Bone marrow (tissue), 2 donors: ENCODE measurements around the gene EPHB6.

Experiments used
- DNase-seq, 2 donors: peaks; one replicate each; lab custom pipeline; 2025; lab: John Stamatoyannopoulos, UW

Gene EPHB6

GRCh38 chr7:142866361-142867096 is 11.7 kb downstream of the EPHB6 start:
- DNase-seq = no peak

- DNase-seq = no peak
Measured at GRCh38 chr7:142867097-142867378, 12.2 kb downstream of the EPHB6 start.

DNA sequence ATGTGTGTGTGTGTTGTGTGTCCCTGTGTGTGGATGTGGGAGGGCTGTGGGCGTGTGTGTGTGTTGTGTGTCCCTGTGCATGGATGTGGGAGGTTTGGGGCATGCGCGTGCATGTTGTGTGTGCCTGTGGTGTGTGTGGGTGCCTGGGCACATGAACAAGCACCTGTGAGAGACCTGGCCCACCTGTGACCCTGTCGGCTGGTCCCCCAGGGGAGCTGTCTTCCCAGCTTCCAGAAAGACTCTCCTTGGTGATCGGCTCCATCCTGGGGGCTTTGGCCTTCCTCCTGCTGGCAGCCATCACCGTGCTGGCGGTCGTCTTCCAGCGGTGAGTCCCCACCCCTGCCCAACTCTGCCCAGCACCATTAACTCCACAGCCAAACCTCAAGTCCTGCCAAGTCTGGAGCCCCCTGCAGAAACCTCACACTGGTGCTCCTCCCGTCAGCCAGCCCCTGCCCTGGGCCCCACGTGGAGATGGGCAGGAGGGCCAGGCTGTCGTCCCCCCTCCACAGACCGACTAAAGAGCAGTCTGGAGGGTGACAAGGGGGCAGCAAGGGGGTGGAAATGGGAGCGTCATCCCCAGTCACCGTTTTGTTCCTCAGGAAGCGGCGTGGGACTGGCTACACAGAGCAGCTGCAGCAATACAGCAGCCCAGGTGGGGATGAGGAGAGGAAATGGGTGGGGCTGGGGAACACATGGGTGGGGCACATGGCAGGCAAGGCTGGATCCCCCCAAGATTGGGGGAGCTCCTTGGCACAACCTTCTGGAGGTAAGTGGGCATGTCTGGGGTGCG is 12.7 kb downstream of the EPHB6 start:
- no peak for DNase-seq

DNA sequence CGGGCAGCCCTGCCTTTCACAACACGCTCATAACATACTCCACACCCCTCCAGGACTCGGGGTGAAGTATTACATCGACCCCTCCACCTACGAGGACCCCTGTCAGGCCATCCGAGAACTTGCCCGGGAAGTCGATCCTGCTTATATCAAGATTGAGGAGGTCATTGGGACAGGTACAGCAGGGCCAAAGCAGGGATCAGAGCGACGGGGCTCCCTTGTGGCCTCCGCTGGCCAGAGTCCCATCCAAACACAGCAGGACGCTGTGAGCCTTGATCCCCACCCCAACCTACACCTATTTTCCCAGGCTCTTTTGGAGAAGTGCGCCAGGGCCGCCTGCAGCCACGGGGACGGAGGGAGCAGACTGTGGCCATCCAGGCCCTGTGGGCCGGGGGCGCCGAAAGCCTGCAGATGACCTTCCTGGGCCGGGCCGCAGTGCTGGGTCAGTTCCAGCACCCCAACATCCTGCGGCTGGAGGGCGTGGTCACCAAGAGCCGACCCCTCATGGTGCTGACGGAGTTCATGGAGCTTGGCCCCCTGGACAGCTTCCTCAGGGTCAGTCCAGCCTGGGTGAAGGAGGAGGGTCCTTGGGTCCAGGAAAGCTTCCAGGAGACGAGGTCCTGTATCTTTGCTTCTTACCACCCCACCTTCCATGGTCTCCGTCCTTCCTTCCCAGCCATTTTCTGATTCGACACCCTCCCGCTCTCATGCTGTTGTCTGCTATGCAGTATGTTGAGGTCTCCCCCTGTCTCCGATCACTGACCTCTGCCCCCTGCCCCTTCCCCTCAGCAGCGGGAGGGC is 13.5 kb downstream of the EPHB6 start:
- DNase-seq = no peak

DNA sequence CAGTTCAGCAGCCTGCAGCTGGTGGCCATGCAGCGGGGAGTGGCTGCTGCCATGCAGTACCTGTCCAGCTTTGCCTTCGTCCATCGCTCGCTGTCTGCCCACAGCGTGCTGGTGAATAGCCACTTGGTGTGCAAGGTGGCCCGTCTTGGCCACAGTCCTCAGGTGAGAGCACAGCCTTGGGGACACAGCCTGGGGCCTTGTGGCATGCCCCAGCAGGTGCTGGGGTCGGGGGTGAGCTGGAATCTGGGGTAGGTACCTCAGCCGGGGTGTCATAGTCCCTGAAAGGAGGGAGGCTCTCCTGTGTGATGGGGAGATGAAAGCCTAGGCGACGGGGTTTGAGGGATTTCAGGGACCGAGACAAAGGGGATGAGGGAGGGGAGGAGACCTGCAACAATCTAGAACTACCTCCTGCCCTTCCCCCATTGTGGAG is 14.1 kb downstream of the EPHB6 start:
- DNase-seq = no peak

- DNase-seq = no peak
Measured at GRCh38 chr7:142869434-142869833, 14.6 kb downstream of the EPHB6 start.

GRCh38 chr7:142870147-142870559 is 15.3 kb downstream of the EPHB6 start:
- DNase-seq = no peak

GRCh38 chr7:142870566-142871259 is 15.8 kb downstream of the EPHB6 start:
- DNase-seq = no peak

- no peak for DNase-seq
Measured at GRCh38 chr7:142871260-142872105, 16.6 kb downstream of the EPHB6 start.

GRCh38 chr7:142872106-142872675 is 17.3 kb downstream of the EPHB6 start:
- no peak for DNase-seq

- DNase-seq = no peak
Measured at GRCh38 chr7:142873281-142873784, 18.5 kb downstream of the EPHB6 start.

DNA sequence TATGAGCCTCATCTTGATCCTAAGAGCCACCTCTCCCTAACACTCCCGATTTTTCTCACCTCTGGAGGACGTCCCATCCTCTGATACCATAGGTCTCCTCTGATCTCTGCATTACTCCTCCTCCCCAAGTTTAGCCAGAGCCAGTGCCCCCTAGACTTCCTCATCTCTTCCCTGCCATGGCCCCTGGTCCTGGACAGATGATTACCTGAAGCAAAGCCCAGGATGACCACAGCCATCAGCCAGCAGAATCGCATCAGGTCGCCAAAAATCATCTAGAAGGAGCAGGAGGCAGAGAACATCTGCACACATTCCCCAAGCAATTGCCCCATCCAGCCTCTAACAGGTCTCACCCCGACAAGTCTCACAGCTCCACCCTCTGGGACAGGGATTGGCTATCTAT is 19.0 kb downstream of the EPHB6 start:
- DNase-seq = no peak

DNA sequence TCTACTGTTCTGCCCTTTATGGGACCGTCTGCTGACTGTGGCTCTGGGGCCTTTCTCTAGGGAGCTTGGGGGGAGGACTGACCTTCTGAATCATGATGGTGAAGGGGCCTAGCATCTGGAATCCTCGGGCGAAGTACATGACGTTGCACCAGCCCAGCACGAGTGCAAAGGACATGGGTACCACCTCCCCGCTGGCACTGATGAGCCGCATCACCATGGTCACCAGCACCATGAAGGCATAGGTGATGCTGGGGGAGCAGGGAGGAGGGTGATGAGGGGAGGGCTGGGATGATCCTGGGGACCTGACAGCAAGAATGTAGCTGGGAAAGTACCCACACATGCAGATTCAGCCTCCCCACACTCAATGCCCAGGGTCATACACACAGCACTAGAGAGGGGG is 19.5 kb downstream of the EPHB6 start:
- no peak for DNase-seq

DNA sequence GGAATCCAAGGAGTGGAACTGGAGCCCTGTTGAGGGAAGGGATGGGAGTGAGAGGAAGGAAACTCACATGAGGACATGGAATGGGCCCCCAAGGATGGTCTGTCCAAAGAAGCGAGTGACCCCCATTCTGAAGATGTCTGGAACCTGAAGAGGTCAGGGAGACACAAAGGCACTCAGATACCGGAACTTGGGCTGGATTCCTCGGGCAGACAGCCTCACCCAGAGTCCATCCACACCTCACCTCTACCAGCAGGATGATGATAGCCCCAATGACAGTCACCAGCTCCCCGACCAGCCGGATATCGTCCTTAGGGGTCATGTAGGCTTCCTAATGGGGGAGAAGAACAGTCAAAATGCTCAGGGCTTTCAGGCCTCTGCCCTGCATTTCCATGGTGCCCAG is 20.0 kb downstream of the EPHB6 start:
- no peak for DNase-seq

- no peak for DNase-seq
Measured at GRCh38 chr7:142875456-142875855, 20.6 kb downstream of the EPHB6 start.

GRCh38 chr7:142876236-142876960 is 21.5 kb downstream of the EPHB6 start:
- DNase-seq = no peak

GRCh38 chr7:142876991-142877910 is 22.4 kb downstream of the EPHB6 start:
- no peak for DNase-seq

DNA sequence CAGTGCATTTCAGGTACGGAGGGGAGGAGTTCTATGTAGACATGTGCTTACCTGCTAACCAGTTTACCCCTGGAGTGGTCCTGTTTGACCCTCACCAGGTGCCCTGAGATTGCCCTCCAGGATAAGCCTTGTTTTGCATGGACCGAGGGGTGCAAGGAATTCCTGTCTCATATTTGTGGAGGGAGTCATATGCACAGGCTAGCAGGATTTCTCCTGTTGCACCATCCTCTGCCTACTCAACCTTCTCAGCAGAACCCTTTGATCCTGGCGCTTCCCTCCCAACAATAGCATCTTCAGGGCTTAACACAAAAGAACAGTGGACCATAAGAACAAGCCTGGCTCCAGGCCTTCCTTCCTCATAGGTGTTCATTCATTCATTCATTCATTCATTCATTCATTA is 23.4 kb downstream of the EPHB6 start:
- no peak for DNase-seq

DNA sequence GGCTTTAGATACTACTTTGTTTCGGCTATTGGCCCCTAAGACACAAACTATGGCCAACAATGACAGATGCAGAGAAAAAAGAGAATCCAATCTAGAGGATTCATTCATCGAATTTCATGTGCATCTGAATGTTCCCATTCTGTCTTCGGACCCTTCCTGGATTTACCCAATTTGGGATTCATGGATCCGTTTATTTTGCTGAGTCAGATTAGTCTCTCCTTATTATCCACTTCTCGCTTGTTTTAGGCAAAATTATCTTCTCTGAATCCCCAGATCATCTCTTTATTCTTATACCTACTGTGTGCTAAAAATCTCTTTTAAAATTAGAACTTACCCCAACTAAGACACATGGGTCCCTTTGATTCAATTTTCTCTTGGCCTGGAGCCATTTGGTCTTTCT is 24.2 kb downstream of the EPHB6 start:
- DNase-seq = no peak
